Panc1 (cell line): Measurements from ENCODE around the gene ACMSD. TPM values are rescaled to one million over a fixed set of nuclear protein-coding genes. Genes with fewer than 3 reads are reported as not detected.

Source experiments
- ATAC-seq: fragments of 200-7000 bp; cut with Tn5 transposase; 2 replicates; pipeline ENCODE4 v1.9.1; 2020; ENCODE audit warnings: mild to moderate bottlenecking, moderate library complexity
- BruUV-seq: library from RNA; stranded (reverse); fragments of 400-500 nt; replicated peaks from 2 replicates; lab custom pipeline; 2021; lab: Mats Ljungman, UMichigan
- CTCF ChIA-PET: fragments of 300-600 bp; sonication (Branson Sonifier 250); formaldehyde crosslinking; loops from one replicate; lab custom pipeline; 2022; ENCODE audit warnings: antibody characterized with exemption; lab: Charles Lee
- POLR2A ChIA-PET: fragments of 300-600 bp; sonication (Branson Sonifier 250); formaldehyde crosslinking; loops from one replicate; lab custom pipeline; 2022; ENCODE audit warnings: antibody characterized with exemption; lab: Charles Lee
- DNase-seq: peaks from one replicate; pipeline ENCODE4 v3.0.0-alpha.2; 2010; ENCODE audit warnings: low read depth, low spot score
- H3K27ac ChIP-seq: 2 replicates; pipeline ENCODE4 v1.5.1; 2011; ENCODE audit warnings: mild to moderate bottlenecking, low read length, inconsistent platforms
- H3K27me3 ChIP-seq: fragments of 200-500 bp; sonication (Bioruptor generic); 2 replicates; pipeline ENCODE4 v1.6.0; 2014; ENCODE audit warnings: low read length, inconsistent platforms; ENCODE audit not compliant: control insufficient read depth, insufficient read depth
- H3K36me3 ChIP-seq: fragments of 200-500 bp; sonication (Bioruptor generic); 2 replicates; pipeline ENCODE4 v1.5.1; 2014; ENCODE audit warnings: inconsistent platforms, mild to moderate bottlenecking, low read length, moderate library complexity; ENCODE audit not compliant: control insufficient read depth, insufficient read depth
- H3K4me1 ChIP-seq: 2 replicates; pipeline ENCODE4 v1.5.1; 2011; ENCODE audit warnings: inconsistent platforms, mild to moderate bottlenecking, low read length, moderate library complexity; ENCODE audit not compliant: control insufficient read depth, insufficient read depth
- H3K4me3 ChIP-seq, 2 experiments: 2 replicates each; pipeline ENCODE4 v1.5.1; 2011 to 2012; ENCODE audit warnings: low read depth in 2 of 2, low read length in 2 of 2, mild to moderate bottlenecking in 2 of 2, inconsistent platforms in 1 of 2, moderate library complexity in 1 of 2
- H3K9me3 ChIP-seq: fragments of 200-500 bp; sonication (Bioruptor generic); 2 replicates; pipeline ENCODE4 v1.5.1; 2014; ENCODE audit warnings: low read depth, mild to moderate bottlenecking, inconsistent platforms, low read length, moderate library complexity; ENCODE audit not compliant: control insufficient read depth, insufficient read depth
- CTCF ChIP-seq: fragments of 450-650 bp; IDR thresholded peaks from 2 replicates; pipeline ENCODE4 v1.5.1; 2017; ENCODE audit warnings: mild to moderate bottlenecking
- POLR2AphosphoS5 ChIP-seq: IDR thresholded peaks from 2 replicates; pipeline ENCODE4 v1.6.1; 2012; ENCODE audit warnings: mild to moderate bottlenecking, low read depth, low read length, moderate library complexity
- REST ChIP-seq, 2 experiments: IDR thresholded peaks; 2 replicates each; pipeline ENCODE4 v1.6.1; 2011 to 2012; ENCODE audit warnings: low read depth in 2 of 2, control low read depth in 1 of 2, low read length in 1 of 2, mild to moderate bottlenecking in 1 of 2, moderate library complexity in 1 of 2; ENCODE audit not compliant: insufficient read depth in 1 of 2
- SIN3A ChIP-seq: IDR thresholded peaks from 2 replicates; pipeline ENCODE4 v1.6.1; 2012; ENCODE audit warnings: low read depth, mild to moderate bottlenecking, low read length, moderate library complexity, borderline replicate concordance; ENCODE audit not compliant: insufficient read depth
- TCF7L2 ChIP-seq: IDR thresholded peaks from 2 replicates; pipeline ENCODE4 v1.6.1; 2011; ENCODE audit warnings: mild to moderate bottlenecking, low read depth, low read length, inconsistent platforms
- in situ Hi-C: cut with HindIII; loops from 2 replicates; pipeline ENCODE4 v1.10.0; 2016; ENCODE audit warnings: low sequenced_read_pairs, low pct_unique_long_range_greater_than_20kb
- intact Hi-C: fragments of 100-400 bp; cut with micrococcal nuclease; formaldehyde crosslinking; loops from one replicate; pipeline ENCODE4 v1.10.0; 2022; ENCODE audit not compliant: unreplicated experiment
- total RNA-seq: library from RNA; stranded (reverse); gene quantifications from one replicate; pipeline ENCODE4 v1.2.1, GENCODE V29; 2021; ENCODE audit not compliant: unreplicated experiment

ACMSD gene
- total RNA-seq, 1 experiment from 2014 or later, result not detected

DNA sequence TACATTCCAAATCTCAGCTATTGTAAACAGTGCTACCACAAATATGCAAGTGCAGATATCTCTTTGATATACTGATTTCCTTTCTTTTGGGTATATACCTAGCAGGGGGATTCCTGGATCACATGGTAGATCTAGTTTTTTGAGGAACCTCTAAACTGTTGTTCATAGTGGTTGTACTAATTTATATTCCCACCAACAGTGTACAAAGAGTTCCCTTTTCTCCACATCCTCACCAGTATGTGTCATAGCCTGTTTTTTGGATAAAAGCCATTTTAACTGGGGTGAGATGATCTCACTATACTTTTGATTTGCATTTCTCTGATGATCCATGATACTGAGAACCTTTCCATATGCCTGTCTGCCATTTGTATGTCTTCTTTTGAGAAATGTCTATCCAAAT is 73.9 kb downstream of the ACMSD start:
- DNase-seq, result no peak
- POLR2A ChIA-PET, result no interaction called here

GRCh38 chr2:134917360-134917865 is 79.0 kb downstream of the ACMSD start:
- Histone ChIP-seq H3K9me3 (no peaks in the 10 kb centered on the region), H3K4me3 (peak overlapping the region; percentile 75 to 89), H3K27ac (peak overlapping the region; percentile 99), H3K36me3 (peaks cover 17% of the 10 kb centered on the region), H3K27me3 (no peaks in the 10 kb centered on the region), H3K4me1 (peaks cover 10% of the 10 kb centered on the region; the same call in 1 of the 2 replicates)
- ATAC-seq (no peak), DNase-seq (no peak)
- intact Hi-C loops, result no loop called here
- ChIA-PET CTCF (interaction anchor here (0.6 kb wide), 1 partner anchor 457 kb away, joined by 3 read pairs; no protein-coding TSS in a partner anchor), POLR2A (no interaction called here)
- BruUV-seq, result no TSS peak
- TF ChIP-seq POLR2AphosphoS5 (no peak), SIN3A (no peak), CTCF (no peak), REST (IDR thresholded peaks at IDR 0.05; ENCODE audit: insufficient read depth in 1 of 2, low read depth in 2 of 2, low read length in 1 of 2) (no peak), TCF7L2 (no peak)
- in situ Hi-C loops, result no loop called here

More for the DNA sequence above, 73.9 kb downstream of the ACMSD start:
- Histone ChIP-seq H3K4me3 (no peak overlapping the region), H3K27me3 (no peaks in the 10 kb centered on the region), H3K4me1 (0 out of 2 replicates have a peak, but pooled peaks cover 5% of the 10 kb centered on the region), H3K9me3 (peaks cover 2% of the 10 kb centered on the region; the same call in 1 of the 2 replicates), H3K27ac (no peak overlapping the region), H3K36me3 (no peaks in the 10 kb centered on the region; the same call in 1 of the 2 replicates)
- no TSS peak for BruUV-seq
- no peak for ATAC-seq
- intact Hi-C loops, result no loop called here
- in situ Hi-C loops, result no loop called here
- no peak for TF ChIP-seq REST (IDR thresholded peaks at IDR 0.05; ENCODE audit: insufficient read depth in 1 of 2, low read depth in 2 of 2, low read length in 1 of 2)
- no peak for TF ChIP-seq SIN3A
- no peak for TF ChIP-seq CTCF
- no peak for TF ChIP-seq TCF7L2
- TF ChIP-seq POLR2AphosphoS5, result no peak
- CTCF ChIA-PET, result no interaction called here
